Stimulated activated CD4-positive, alpha-beta T cell treated with anti-CD3 and anti-CD28 coated beads, TNF-alpha, amount 100 ng/mL, for 1 hour (primary cell): ENCODE measurements around the gene TCERG1L.
"Not testable (repeated sequence)": the region's sequence is repeated elsewhere in the genome, so short reads cannot be mapped to it uniquely, and the experiment has no call there.

ENCODE experiments used
- DNase-seq, 3 donors: peaks; one replicate each; pipeline ENCODE4 v3.0.0-alpha.2; 2020; ENCODE audit warnings: low read depth in 3 of 3, low spot score in 1 of 3

The TCERG1L gene

GRCh38 chr10:131147301-131147975 is 164.1 kb downstream of the TCERG1L start:
- no peak for DNase-seq

GRCh38 chr10:131146790-131147189 is 164.7 kb downstream of the TCERG1L start:
- DNase-seq = no peak

- no peak for DNase-seq
Observed at GRCh38 chr10:131145756-131146155, 165.8 kb downstream of the TCERG1L start.

- DNase-seq = no peak
Observed at GRCh38 chr10:131144711-131145375, 166.7 kb downstream of the TCERG1L start.

- DNase-seq = no peak
Observed at GRCh38 chr10:131144196-131144595, 167.3 kb downstream of the TCERG1L start.

GRCh38 chr10:131143425-131144165 is 167.9 kb downstream of the TCERG1L start:
- DNase-seq = no peak

GRCh38 chr10:131142517-131143380 is 168.8 kb downstream of the TCERG1L start:
- DNase-seq = no peak

- no peak for DNase-seq
Observed at GRCh38 chr10:131141645-131142516, 169.6 kb downstream of the TCERG1L start.

- DNase-seq = no peak
Observed at GRCh38 chr10:131141207-131141606, 170.3 kb downstream of the TCERG1L start.

- no peak for DNase-seq
Observed at GRCh38 chr10:131140606-131141005, 170.9 kb downstream of the TCERG1L start.

GRCh38 chr10:131137223-131137622 is 174.3 kb downstream of the TCERG1L start:
- DNase-seq = no peak

- DNase-seq = not testable (repeated sequence)
Observed at GRCh38 chr10:131136336-131136735, 175.2 kb downstream of the TCERG1L start.

GRCh38 chr10:131135716-131136115 is 175.8 kb downstream of the TCERG1L start:
- DNase-seq = no peak

- DNase-seq = no peak
Observed at GRCh38 chr10:131134651-131135050, 176.9 kb downstream of the TCERG1L start.

GRCh38 chr10:131134001-131134576 is 177.4 kb downstream of the TCERG1L start:
- no peak for DNase-seq

- DNase-seq = no peak
Observed at GRCh38 chr10:131132681-131133080, 178.8 kb downstream of the TCERG1L start.

- DNase-seq = no peak
Observed at GRCh38 chr10:131131726-131132591, 179.6 kb downstream of the TCERG1L start.

- no peak for DNase-seq
Observed at GRCh38 chr10:131130025-131130424, 181.5 kb downstream of the TCERG1L start.

GRCh38 chr10:131129544-131129943 is 182.0 kb downstream of the TCERG1L start:
- no peak for DNase-seq
